Aorta (tissue), 5 donors: ENCODE data around the gene CDC14C. TPM values are rescaled to one million over a fixed set of nuclear protein-coding genes. Genes with fewer than 3 reads are reported as not detected.
A peak's percentile ranks its signal among the peaks of the same experiment; 100 is the strongest.

Experiments
- ATAC-seq: fragments of 200-7000 bp; cut with Tn5 transposase; one replicate; pipeline ENCODE4 v1.9.1; 2022; ENCODE audit warnings: moderate library complexity; ENCODE audit not compliant: low FRiP score
- DNase-seq, 2 donors: peaks; one replicate each; pipeline ENCODE4 v3.0.0-alpha.2; 2020
- H3K27ac ChIP-seq, 2 donors: one replicate each; pipeline ENCODE4 v1.5.1; 2013; ENCODE audit warnings: low read length in 2 of 2, mild to moderate bottlenecking in 2 of 2, moderate library complexity in 2 of 2, control low read depth in 1 of 2, inconsistent platforms in 1 of 2, low read depth in 1 of 2
- H3K27me3 ChIP-seq, 2 donors: one replicate each; pipeline ENCODE4 v1.6.1; 2013; ENCODE audit warnings: control low read depth in 1 of 2, low read length in 1 of 2, mild to moderate bottlenecking in 1 of 2, moderate library complexity in 1 of 2; ENCODE audit not compliant: insufficient read depth in 2 of 2, control insufficient read depth in 1 of 2
- H3K36me3 ChIP-seq, 2 donors: one replicate each; pipeline ENCODE4 v1.6.1; 2013; ENCODE audit warnings: control low read depth in 1 of 2, low read length in 1 of 2, mild to moderate bottlenecking in 1 of 2; ENCODE audit not compliant: insufficient read depth in 2 of 2, control insufficient read depth in 1 of 2
- H3K4me1 ChIP-seq, 2 donors: one replicate each; pipeline ENCODE4 v1.6.1; 2013; ENCODE audit warnings: low read length in 2 of 2, control low read depth in 1 of 2, mild to moderate bottlenecking in 1 of 2, moderate library complexity in 1 of 2; ENCODE audit not compliant: insufficient read depth in 2 of 2, control insufficient read depth in 1 of 2
- H3K4me3 ChIP-seq, 2 donors: one replicate each; pipeline ENCODE4 v1.5.1; 2013; ENCODE audit warnings: low read length in 2 of 2, control low read depth in 1 of 2, mild to moderate bottlenecking in 1 of 2
- H3K9me3 ChIP-seq: one replicate; pipeline ENCODE4 v1.6.1; 2013; ENCODE audit warnings: mild to moderate bottlenecking, low read length; ENCODE audit not compliant: control insufficient read depth
- WGBS, 2 donors: extraction: QIAGEN DNeasy Blood & Tissue Kit; methylation state at CpG; one replicate each; pipeline ENCODE4 v1.1.7; 2013; 5-methylcytosine and 5-hydroxymethylcytosine counted together
- intact Hi-C, 2 donors: fragments of 100-400 bp; cut with DNase I; formaldehyde crosslinking; loops; one replicate each; pipeline versions ENCODE4 v1.14.2 to v1.15.0; 2022
- polyA plus RNA-seq, 2 donors: library from polyadenylated mRNA; stranded (reverse); fragments of 200-250 nt; gene quantifications; one replicate each; pipeline ENCODE4 v1.2.3, GENCODE V29; 2013
- total RNA-seq, 2 donors: library from RNA; stranded (reverse); fragmentation: NEBNext Ultra II Directional; extraction: Animal tissue kit (Norgen Biotek cat#: 25700); gene quantifications; one replicate each; pipeline ENCODE4 v1.2.1, GENCODE V29; 2021
- donor health status: healthy with polysubstance abuse.
- donor health status: Bipolar disorder and iron deficiency.
- donor health status: DM: no; HTN: no; CAD: no.
- donor health status: DM: no; HTN: no; CAD: no.
- donor health status: DM: yes; HTN: yes; CAD: no.

Gene CDC14C
- total and polyA plus RNA-seq, 4 donors: not detected

- H3K9me3 ChIP-seq: no peaks in the 10 kb centered on the region
- no peaks in the 10 kb centered on the region for H3K27me3 ChIP-seq
- no peaks in the 10 kb centered on the region for H3K36me3 ChIP-seq
- H3K4me1 ChIP-seq: no peaks in the 10 kb centered on the region
- no peak overlapping the region for H3K27ac ChIP-seq
- ATAC-seq (no peak), DNase-seq (no peak)
- intact Hi-C loops: no loop called here
- H3K4me3 ChIP-seq: no peak overlapping the region
Measured at GRCh38 chr7:48959676-48960075, 35.3 kb downstream of the CDC14C start.

- no peaks in the 10 kb centered on the region for H3K9me3 ChIP-seq
- no peak overlapping the region for H3K27ac ChIP-seq
- WGBS, 2 donors: 32 to 46% methylated on average over 7 of the region's 7 CpGs
- intact Hi-C loops: no loop called here
- ATAC-seq: peak; percentile 61
- H3K4me1 ChIP-seq: no peaks in the 10 kb centered on the region
- H3K27me3 ChIP-seq: no peaks in the 10 kb centered on the region
- no peak overlapping the region for H3K4me3 ChIP-seq
- DNase-seq: peak in 1 of 2 donors; percentile 47
- no peaks in the 10 kb centered on the region for H3K36me3 ChIP-seq
Measured at GRCh38 chr7:48962821-48963505, 38.6 kb downstream of the CDC14C start.

- H3K9me3 ChIP-seq: no peaks in the 10 kb centered on the region
- H3K27me3 ChIP-seq: no peaks in the 10 kb centered on the region
- H3K4me1 ChIP-seq: no peaks in the 10 kb centered on the region
- intact Hi-C loops: no loop called here
- no peak overlapping the region for H3K27ac ChIP-seq
- no peak for DNase-seq
- no peak for ATAC-seq
- H3K36me3 ChIP-seq: no peaks in the 10 kb centered on the region
- 2 to 5% methylated on average over 3 of the region's 3 CpGs for WGBS, 2 donors
- no peak overlapping the region for H3K4me3 ChIP-seq
Measured at GRCh38 chr7:48964074-48964473, 39.7 kb downstream of the CDC14C start.

- WGBS, 2 donors: 12 to 22% methylated on average over 1 of the region's 1 CpG
Measured at GRCh38 chr7:48971173-48971572, 46.8 kb downstream of the CDC14C start.

GRCh38 chr7:48976253-48976652 is 51.9 kb downstream of the CDC14C start:
- 77 to 79% methylated on average over 5 of the region's 5 CpGs for WGBS, 2 donors
- no peak for ATAC-seq

More at GRCh38 chr7:48971173-48971572, 46.8 kb downstream of the CDC14C start:
- no peaks in the 10 kb centered on the region for H3K27me3 ChIP-seq
- DNase-seq: no peak
- H3K36me3 ChIP-seq: no peaks in the 10 kb centered on the region
- no peak overlapping the region for H3K4me3 ChIP-seq
- H3K27ac ChIP-seq: no peak overlapping the region
- ATAC-seq: no peak
- no peaks in the 10 kb centered on the region for H3K4me1 ChIP-seq
- intact Hi-C loops: no loop called here
- H3K9me3 ChIP-seq: peaks cover 3% of the 10 kb centered on the region

GRCh38 chr7:48976850-48977249 is 52.5 kb downstream of the CDC14C start:
- Histone ChIP-seq H3K36me3 (no peaks in the 10 kb centered on the region), H3K4me3 (no peak overlapping the region), H3K9me3 (no peaks in the 10 kb centered on the region), H3K4me1 (no peaks in the 10 kb centered on the region), H3K27me3 (no peaks in the 10 kb centered on the region), H3K27ac (no peak overlapping the region)
- intact Hi-C loops: no loop called here
- DNase-seq (no peak), ATAC-seq (no peak)
- 56 to 64% methylated on average over 5 of the region's 5 CpGs for WGBS, 2 donors

More at GRCh38 chr7:48976253-48976652, 51.9 kb downstream of the CDC14C start:
- no peaks in the 10 kb centered on the region for H3K36me3 ChIP-seq
- no peaks in the 10 kb centered on the region for H3K4me1 ChIP-seq
- intact Hi-C loops: no loop called here
- H3K27me3 ChIP-seq: no peaks in the 10 kb centered on the region
- DNase-seq: no peak
- H3K9me3 ChIP-seq: no peaks in the 10 kb centered on the region
- no peak overlapping the region for H3K27ac ChIP-seq
- H3K4me3 ChIP-seq: no peak overlapping the region
